Testis (tissue), 2 donors: ENCODE results near the gene PLCB3.

Source experiments
- POLR2A ChIP-seq: fragments of 450-650 bp; IDR thresholded peaks from one replicate; pipeline ENCODE4 v1.6.1; 2017; ENCODE audit warnings: antibody characterized with exemption, mild to moderate bottlenecking, moderate library complexity
- TF ChIP-seq, protein P1 (sequence below), 3 experiments: fragments of 450-650 bp in 2 of 3; fragments of 200-600 bp in 1 of 3; sonication (generic) in 1 of 3; IDR thresholded peaks; one replicate each; pipeline ENCODE4 v1.5.1; 2016 to 2019; ENCODE audit warnings: antibody characterized with exemption in 3 of 3, mild to moderate bottlenecking in 2 of 3, moderate library complexity in 1 of 3

GRCh38 chr11:64291752-64292459 is 40.6 kb downstream of the PLCB3 start:
- TF ChIP-seq, protein P1, sequence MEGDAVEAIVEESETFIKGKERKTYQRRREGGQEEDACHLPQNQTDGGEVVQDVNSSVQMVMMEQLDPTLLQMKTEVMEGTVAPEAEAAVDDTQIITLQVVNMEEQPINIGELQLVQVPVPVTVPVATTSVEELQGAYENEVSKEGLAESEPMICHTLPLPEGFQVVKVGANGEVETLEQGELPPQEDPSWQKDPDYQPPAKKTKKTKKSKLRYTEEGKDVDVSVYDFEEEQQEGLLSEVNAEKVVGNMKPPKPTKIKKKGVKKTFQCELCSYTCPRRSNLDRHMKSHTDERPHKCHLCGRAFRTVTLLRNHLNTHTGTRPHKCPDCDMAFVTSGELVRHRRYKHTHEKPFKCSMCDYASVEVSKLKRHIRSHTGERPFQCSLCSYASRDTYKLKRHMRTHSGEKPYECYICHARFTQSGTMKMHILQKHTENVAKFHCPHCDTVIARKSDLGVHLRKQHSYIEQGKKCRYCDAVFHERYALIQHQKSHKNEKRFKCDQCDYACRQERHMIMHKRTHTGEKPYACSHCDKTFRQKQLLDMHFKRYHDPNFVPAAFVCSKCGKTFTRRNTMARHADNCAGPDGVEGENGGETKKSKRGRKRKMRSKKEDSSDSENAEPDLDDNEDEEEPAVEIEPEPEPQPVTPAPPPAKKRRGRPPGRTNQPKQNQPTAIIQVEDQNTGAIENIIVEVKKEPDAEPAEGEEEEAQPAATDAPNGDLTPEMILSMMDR (IDR thresholded peaks at IDR 0.05) = no peak
- no peak for TF ChIP-seq POLR2A
